ENCODE data around the gene PRDM13. TPM values are rescaled to one million over a fixed set of nuclear protein-coding genes. Genes with fewer than 3 reads are reported as not detected.
A peak's percentile ranks its signal among the peaks of the same experiment; 100 is the strongest.
"Not testable (repeated sequence)": the region's sequence is repeated elsewhere in the genome, so short reads cannot be mapped to it uniquely, and the experiment has no call there.

The PRDM13 gene
- total RNA-seq, 2 donors from 2014 or later = not detected

DNA sequence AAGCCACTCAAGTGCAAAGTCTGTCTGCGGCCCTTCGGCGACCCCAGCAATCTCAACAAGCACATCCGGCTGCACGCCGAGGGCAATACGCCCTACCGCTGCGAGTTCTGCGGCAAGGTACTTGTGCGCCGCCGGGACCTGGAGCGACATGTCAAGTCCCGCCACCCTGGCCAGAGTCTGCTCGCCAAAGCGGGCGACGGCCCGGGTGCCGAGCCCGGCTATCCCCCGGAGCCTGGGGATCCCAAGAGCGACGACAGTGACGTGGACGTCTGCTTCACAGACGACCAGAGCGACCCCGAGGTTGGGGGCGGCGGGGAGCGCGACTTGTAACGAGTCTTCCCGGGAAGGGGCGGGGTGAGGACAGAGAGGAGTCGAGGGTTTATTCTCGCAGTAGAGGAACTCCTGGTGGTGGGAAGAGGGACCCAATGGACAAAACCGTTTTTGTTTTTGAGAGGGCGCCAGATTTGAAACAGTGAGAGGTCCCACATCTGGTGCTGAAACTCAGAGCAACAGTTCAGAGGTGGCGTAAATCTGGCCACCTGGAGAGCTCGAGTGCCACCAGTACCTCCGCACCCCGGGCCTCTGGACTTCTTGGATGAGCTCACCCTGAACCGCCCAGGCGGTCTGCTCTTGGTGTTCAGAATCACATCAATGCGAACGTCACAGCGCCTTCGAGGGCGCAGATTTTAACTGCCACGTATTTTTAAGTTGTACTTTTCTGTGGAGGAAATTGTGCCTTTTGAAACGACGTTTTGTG is 8.0 kb downstream of the PRDM13 start:
- ATAC-seq (peak; percentile 47), DNase-seq (peak in 1 of 2 donors; percentile 26)
- intact Hi-C loops (cut with DNase I, micrococcal nuclease) = no loop called here

DNA sequence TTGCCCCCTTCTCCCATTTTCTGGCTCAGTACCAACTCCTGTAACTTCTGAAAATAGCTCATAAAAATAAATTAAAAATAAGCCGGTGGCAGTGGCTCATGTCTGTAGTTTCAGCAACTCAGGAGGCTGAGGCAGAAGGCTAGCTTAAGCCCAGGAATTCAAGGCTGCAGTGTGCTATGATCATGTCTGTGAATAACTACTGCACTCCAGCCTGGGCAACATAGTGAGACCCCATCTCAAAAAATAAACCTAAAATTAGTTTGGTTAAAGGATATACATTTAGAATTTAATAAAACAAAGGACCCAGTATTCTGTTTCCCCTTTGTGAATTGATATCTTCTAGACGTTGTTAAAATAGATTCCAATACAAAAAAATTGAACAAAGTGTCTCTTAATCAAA is 10.5 kb downstream of the PRDM13 start:
- ATAC-seq = no peak
- no peak for DNase-seq
- intact Hi-C loops (cut with DNase I, micrococcal nuclease) = no loop called here

DNA sequence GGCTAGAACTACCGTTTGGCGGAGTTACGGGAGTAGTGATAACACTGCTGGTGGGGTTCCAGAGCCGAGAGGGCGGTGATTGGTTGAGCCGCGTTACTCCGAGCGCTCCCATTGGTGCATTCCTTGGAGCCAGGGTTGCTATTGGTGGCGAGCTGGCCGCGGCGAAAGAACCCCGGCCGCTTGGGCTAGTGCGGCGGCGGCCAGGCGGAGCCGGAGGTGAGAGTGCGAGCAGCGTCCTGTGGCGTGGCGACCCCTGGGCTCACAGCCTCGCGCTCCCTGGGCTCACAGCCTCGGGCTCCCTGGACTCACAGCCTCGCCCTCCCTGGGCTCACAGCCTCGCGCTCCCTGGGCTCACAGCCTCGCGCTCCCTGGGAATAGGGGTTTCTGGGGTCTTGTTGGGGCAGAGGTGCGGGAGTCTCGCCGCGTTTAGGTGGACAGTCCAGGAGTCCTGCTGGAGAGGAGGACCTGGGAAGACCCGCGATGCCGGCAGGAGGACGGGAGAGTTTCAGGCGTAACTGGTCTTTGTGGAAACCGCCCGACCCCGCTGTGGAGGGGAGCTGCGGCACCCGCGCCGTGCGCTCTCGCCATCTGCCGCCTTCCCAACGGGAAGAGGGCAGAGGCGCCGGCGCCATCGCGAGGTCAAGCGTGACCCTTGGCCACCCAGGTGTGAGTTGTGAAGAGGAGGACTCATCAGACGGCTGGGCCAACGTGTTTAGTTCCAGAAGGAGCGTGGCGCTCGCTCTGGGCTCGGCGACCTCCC is 12.2 kb downstream of the PRDM13 start:
- intact Hi-C loops (cut with DNase I, micrococcal nuclease) = no loop called here
- no peak for DNase-seq
- ATAC-seq = no peak

DNA sequence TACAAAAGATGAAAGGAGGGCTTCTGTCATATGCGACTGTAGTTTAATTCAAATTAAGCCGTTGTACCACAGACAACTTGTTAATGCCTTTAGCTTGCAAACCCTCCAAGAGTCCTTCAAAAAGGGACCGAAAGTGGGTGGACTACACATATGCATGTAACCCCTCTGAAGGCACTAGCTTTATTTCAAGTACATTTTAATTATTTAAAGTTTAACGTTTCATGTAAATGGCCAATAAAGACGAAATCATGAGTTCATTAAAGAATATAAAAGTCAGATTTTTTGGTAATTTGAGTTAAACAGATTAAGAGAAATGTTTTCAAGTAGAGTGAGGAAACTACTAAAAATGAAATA is 12.8 kb downstream of the PRDM13 start:
- intact Hi-C loops (cut with DNase I, micrococcal nuclease) = no loop called here
- DNase-seq = no peak
- no peak for ATAC-seq

DNA sequence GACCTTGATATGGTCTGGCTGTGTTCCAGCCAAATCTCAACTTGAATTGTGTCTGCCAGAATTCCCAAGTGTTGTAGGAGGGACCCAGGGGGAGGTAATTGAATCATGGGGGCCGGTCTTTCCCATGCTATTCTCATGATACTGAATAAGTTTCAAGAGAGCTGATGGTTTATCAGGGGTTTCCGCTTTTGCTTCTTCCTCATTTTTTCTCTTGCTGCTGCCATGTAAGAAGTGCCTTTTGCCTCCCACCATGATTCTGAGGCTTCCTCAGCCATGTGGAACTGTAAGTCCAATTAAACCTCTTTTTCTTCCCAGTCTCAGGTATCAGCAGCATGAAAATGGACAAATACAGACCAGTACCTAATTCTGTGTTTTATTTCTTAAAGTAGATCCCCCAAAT is 15.4 kb downstream of the PRDM13 start:
- intact Hi-C loops (cut with DNase I, micrococcal nuclease); DNase-seq; ATAC-seq: not testable (repeated sequence)

DNA sequence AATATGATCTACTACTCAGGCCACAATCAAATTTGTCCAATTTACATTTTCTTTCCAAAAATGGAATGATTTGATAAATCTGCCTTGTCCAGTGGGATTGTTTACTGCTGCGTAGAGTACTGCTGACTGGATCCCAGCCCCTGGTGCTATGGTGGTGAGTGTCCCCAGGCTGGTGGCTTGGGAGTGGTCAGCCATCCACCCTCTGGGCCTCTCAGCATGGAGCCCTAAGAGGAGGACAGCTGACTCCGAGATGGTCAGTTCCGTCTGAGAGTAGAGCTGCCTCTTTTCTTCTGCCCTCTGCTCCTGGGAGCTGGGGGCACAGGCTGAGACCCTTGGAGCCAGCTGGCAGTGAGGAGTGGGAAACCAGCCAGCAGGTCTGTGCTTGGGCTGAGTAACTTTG is 22.7 kb downstream of the PRDM13 start:
- no peak for ATAC-seq
- intact Hi-C loops (cut with DNase I, micrococcal nuclease) = no loop called here
- no peak for DNase-seq

DNA sequence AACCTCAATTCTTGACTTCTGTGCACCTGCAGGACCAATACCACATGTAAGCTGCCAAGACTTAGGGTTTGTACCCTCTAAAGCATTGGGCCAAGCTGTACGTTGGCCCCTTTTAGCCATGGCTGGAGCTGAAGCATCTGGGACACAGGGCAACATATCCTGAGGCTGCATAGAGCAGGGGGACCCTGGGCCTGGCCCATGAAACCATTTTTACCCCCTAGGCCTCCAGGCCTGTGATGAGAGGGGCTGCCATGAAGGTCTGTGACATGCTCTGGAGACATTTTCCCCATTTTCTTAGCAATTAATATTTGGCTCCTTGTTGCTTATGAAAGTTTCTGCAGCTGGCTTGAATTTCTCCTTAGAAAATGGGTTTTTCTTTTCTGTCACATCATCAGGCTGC is 31.0 kb downstream of the PRDM13 start:
- DNase-seq (no peak), ATAC-seq (no peak)
- intact Hi-C loops (cut with DNase I, micrococcal nuclease) = no loop called here

DNA sequence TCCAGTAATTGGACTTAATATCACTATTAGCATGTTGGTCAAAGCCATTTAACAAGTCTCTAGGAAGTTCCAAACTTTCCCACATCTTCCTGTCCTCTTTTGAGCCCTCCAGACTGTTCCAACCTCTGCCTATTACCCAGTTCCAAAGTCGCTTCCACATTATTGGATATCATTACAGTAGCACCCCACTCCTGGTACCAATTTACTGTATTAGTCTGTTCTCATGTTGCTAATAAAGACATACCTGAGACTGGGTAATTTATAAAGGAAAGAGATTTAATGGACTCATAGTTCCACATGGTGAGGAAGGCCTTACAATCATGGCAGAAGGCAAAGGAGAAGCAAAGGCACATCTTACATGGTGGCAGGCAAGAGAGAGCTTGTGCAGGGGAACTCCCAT is 31.7 kb downstream of the PRDM13 start:
- intact Hi-C loops (cut with DNase I, micrococcal nuclease); DNase-seq; ATAC-seq: not testable (repeated sequence)

DNA sequence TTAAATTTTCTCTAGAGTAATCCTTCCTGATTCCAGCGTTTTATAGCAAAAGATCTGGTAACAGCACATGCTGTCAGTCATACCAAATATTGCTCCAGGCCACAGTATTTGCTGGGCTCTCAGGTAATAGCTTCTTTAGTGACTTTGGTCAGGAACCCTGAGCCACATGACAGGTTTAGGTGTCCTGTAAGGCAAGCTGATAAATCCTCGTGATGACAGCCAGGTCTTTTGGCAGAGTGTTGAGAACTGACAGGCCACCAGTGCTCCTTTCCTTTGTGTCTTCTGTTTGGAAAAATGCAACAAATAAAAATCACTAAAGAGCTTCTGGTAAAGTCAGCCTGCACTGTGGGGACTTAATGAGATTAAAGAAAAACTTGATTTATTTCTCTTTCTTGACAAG is 34.6 kb downstream of the PRDM13 start:
- intact Hi-C loops (cut with DNase I, micrococcal nuclease) = no loop called here
- no peak for DNase-seq
- no peak for ATAC-seq

DNA sequence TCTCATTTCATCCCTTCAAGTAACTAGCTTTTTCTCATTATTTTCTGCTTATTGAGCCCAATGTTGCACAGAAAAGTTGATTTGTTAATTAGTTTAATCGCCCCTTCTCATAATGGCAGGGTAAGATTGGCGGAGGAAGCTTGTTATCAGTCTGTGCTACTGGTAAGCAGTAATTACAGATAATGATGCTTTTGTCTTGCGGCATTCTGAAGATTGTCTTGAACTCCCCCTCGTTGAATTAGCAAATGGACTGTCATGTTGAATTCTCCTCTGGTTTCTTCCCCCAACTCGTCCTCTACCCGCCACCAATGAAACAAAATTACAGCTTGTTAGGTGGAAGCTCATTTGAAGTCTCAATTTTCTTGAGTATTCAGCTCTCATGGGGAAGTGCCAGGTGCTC is 39.4 kb downstream of the PRDM13 start:
- ATAC-seq (no peak), DNase-seq (no peak)
- intact Hi-C loops (cut with DNase I, micrococcal nuclease) = no loop called here

DNA sequence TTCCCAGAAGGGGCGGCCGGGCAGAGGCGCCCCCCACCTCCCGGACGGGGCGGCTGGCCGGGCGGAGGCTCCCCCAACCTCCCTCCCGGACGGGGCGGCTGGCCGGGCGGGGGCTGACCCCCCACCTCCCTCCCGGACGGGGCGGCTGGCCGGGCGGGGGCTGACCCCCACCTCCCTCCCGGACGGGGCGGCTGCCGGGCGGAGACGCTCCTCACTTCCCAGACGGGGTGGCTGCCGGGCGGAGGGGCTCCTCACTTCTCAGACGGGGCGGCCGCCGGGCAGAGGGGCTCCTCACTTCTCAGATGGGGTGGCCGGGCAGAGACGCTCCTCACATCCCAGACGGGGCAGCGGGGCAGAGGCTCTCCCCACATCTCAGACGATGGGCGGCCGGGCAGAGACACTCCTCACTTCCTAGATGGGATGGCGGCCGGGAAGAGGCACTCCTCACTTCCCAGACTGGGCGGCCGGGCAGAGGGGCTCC is 43.5 kb downstream of the PRDM13 start:
- intact Hi-C loops (cut with DNase I, micrococcal nuclease); DNase-seq; ATAC-seq: not testable (repeated sequence)

DNA sequence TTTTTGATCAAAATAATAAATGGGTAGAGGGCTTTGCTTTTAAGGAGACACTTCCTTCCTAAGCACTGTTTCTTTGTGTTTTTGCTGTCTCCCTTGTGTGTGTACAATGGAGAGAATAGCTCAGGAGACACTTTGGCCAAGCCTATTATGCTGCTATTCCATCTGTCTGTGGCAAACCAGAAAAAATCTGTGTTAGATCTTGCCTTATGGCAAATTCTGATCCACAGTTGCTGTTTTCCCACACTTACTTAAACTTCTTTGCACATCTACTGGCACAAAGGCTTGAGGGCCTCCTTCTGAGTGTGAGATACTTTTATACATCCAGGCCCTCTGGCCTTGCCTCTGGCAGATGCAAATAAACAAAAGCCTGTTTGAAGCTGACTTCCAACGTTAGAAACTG is 53.6 kb downstream of the PRDM13 start:
- ATAC-seq (no peak), DNase-seq (no peak)
- intact Hi-C loops (cut with DNase I, micrococcal nuclease) = no loop called here

DNA sequence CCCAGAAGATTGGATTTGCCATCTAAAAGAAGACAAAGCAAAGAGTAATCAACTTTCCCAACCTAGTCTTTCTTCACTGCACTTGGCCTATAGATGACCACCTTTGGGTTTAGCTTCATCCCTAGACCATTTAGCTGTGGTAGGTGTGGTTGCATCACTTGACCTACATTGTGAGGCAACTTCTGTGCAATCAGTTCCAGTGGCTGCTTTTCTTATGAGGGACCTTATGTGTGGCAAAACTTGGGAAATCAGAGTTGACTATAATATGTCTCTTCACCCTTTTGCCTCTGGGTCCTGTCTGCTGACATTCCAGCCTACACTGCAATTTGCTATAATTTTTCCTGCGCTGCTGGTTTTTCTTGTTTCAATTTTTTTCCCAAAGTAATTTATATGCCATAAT is 55.2 kb downstream of the PRDM13 start:
- no peak for DNase-seq
- intact Hi-C loops (cut with DNase I, micrococcal nuclease) = no loop called here
- no peak for ATAC-seq

DNA sequence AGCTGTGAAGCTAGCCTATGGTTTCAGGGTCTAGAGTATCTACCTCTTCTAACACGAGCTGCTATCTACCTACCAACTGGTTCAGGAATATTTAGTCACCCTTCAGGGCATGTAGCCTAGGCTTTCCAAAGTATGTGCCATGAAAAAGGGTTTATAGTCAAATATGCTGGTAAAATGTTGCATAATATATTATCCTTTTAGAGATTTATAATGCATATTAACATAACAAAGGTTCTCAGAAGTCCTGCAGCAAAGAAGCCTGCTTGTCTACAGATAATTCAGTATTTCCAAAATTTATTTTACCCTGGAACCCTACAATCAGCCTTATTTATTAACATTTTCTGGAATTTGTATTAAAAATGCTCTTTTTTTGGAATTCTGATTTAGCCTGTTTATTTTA is 56.0 kb downstream of the PRDM13 start:
- intact Hi-C loops (cut with DNase I, micrococcal nuclease) = no loop called here
- DNase-seq (no peak), ATAC-seq (no peak)

Other genes starting within 250 kb of the PRDM13 start
- gene COQ3, start 212.6 kb upstream of the PRDM13 start, total RNA-seq = 10 to 100 TPM in 1 of 2 donors, 1 to 10 TPM in 1; 8.3 to 11.6 TPM
- gene PNISR, start 181.5 kb upstream of the PRDM13 start, total RNA-seq = 10 to 100 TPM; 70.0 to 72.9 TPM
- gene USP45, start 91.4 kb upstream of the PRDM13 start, total RNA-seq = 10 to 100 TPM; 12.2 to 13.5 TPM
- 10 to 100 TPM; 40.9 to 50.0 TPM for gene CCNC, start 38.2 kb upstream of the PRDM13 start, total RNA-seq